ENCODE measurements around the gene CMC1.
"Not testable (repeated sequence)": the region's sequence is repeated elsewhere in the genome, so short reads cannot be mapped to it uniquely, and the experiment has no call there.

Gene CMC1

GRCh38 chr3:28247286-28247685 lies 5.9 kb downstream of the CMC1 start:
- DNase-seq, result no peak

- no peak for DNase-seq
These were observed 9.6 kb downstream of the CMC1 start for GRCh38 chr3:28250999-28251398.

GRCh38 chr3:28252001-28252431 lies 10.6 kb downstream of the CMC1 start:
- DNase-seq, result peak in 1 of 2 donors; percentile 55

GRCh38 chr3:28253040-28253715 lies 11.8 kb downstream of the CMC1 start:
- DNase-seq, result no peak

GRCh38 chr3:28262001-28262400 lies 20.6 kb downstream of the CMC1 start:
- no peak for DNase-seq

GRCh38 chr3:28265641-28266040 lies 24.2 kb downstream of the CMC1 start:
- DNase-seq, result no peak

- no peak for DNase-seq
These were observed 26.8 kb downstream of the CMC1 start for GRCh38 chr3:28267984-28268849.

- no peak for DNase-seq
These were observed 27.6 kb downstream of the CMC1 start for GRCh38 chr3:28268989-28269388.

GRCh38 chr3:28269884-28270283 lies 28.5 kb downstream of the CMC1 start:
- DNase-seq, result not testable (repeated sequence)

GRCh38 chr3:28273837-28274236 lies 32.4 kb downstream of the CMC1 start:
- DNase-seq, result no peak

- DNase-seq, result no peak
These were observed 37.5 kb downstream of the CMC1 start for GRCh38 chr3:28278918-28279317.

- no peak for DNase-seq
These were observed 38.4 kb downstream of the CMC1 start for GRCh38 chr3:28279770-28280169.

- no peak for DNase-seq
These were observed 39.4 kb downstream of the CMC1 start for GRCh38 chr3:28280781-28281180.

- DNase-seq, result peak in 1 of 2 donors; percentile 50
These were observed 45.2 kb downstream of the CMC1 start for GRCh38 chr3:28286595-28286994.

- no peak for DNase-seq
These were observed 45.6 kb downstream of the CMC1 start for GRCh38 chr3:28287046-28287445.

- no peak for DNase-seq
These were observed 49.5 kb downstream of the CMC1 start for GRCh38 chr3:28290863-28291300.

- DNase-seq, result peak in 1 of 2 donors; percentile 9
These were observed 50.2 kb downstream of the CMC1 start for GRCh38 chr3:28291577-28291976.

GRCh38 chr3:28292622-28293021 lies 51.2 kb downstream of the CMC1 start:
- no peak for DNase-seq

- DNase-seq, result no peak
These were observed 53.4 kb downstream of the CMC1 start for GRCh38 chr3:28294667-28295413.

- DNase-seq, result no peak
These were observed 54.6 kb downstream of the CMC1 start for GRCh38 chr3:28295898-28296490.

- DNase-seq, result no peak
These were observed 58.3 kb downstream of the CMC1 start for GRCh38 chr3:28299705-28300104.

GRCh38 chr3:28300345-28300962 lies 59.0 kb downstream of the CMC1 start:
- DNase-seq, result no peak

- DNase-seq, result no peak
These were observed 60.3 kb downstream of the CMC1 start for GRCh38 chr3:28301688-28302087.
